Osteoblast (primary cell): ENCODE measurements around the gene NGFR. TPM values are rescaled to one million over a fixed set of nuclear protein-coding genes. Genes with fewer than 3 reads are reported as not detected.

Experiments used
- DNase-seq: peaks from one replicate; pipeline ENCODE4 v3.0.0; 2011; ENCODE audit warnings: low spot score, mixed read lengths; ENCODE audit not compliant: insufficient read length; ENCODE audit errors: missing footprints
- H2AFZ ChIP-seq: 2 replicates; pipeline ENCODE4 v1.6.0; 2011; ENCODE audit warnings: mild to moderate bottlenecking, low read length
- H3K27ac ChIP-seq: 2 replicates; pipeline ENCODE4 v1.5.1; 2011; ENCODE audit warnings: mild to moderate bottlenecking, low read depth, low read length, moderate library complexity
- H3K27me3 ChIP-seq: 2 replicates; pipeline ENCODE4 v1.6.0; 2012; ENCODE audit warnings: mild to moderate bottlenecking, control low read depth, inconsistent platforms, low read length, moderate library complexity; ENCODE audit not compliant: insufficient read depth
- H3K36me3 ChIP-seq: 2 replicates; pipeline ENCODE4 v1.5.1; 2011; ENCODE audit warnings: mild to moderate bottlenecking, low read length, control low read depth, moderate library complexity; ENCODE audit not compliant: insufficient read depth
- H3K4me1 ChIP-seq: 2 replicates; pipeline ENCODE4 v1.5.1; 2011; ENCODE audit warnings: mild to moderate bottlenecking, low read length, control low read depth, moderate library complexity; ENCODE audit not compliant: insufficient read depth
- H3K4me2 ChIP-seq: 2 replicates; pipeline ENCODE4 v1.6.0; 2011; ENCODE audit warnings: mild to moderate bottlenecking, low read length; ENCODE audit not compliant: insufficient read depth
- H3K4me3 ChIP-seq: fragments of 200-600 bp; sonication (generic); 3 replicates; pipeline ENCODE4 v1.5.1; 2012; ENCODE audit warnings: mild to moderate bottlenecking, low read length, inconsistent platforms; ENCODE audit not compliant: insufficient read depth
- H3K79me2 ChIP-seq: 2 replicates; pipeline ENCODE4 v1.6.0; 2012; ENCODE audit warnings: mild to moderate bottlenecking, low read length, control low read depth, inconsistent platforms; ENCODE audit not compliant: insufficient read depth
- H3K9me3 ChIP-seq: 2 replicates; pipeline ENCODE4 v1.5.1; 2011; ENCODE audit warnings: low read depth, low read length, control low read depth
- H4K20me1 ChIP-seq: 2 replicates; pipeline ENCODE4 v1.6.0; 2012; ENCODE audit warnings: mild to moderate bottlenecking, low read length, control low read depth; ENCODE audit not compliant: insufficient read depth
- total RNA-seq: library from RNA; depleted of rRNA; stranded (reverse); fragments of >200 nt; gene quantifications from 2 replicates; pipeline ENCODE4 v1.2.3, GENCODE V29; 2012
- TF ChIP-seq, protein P1 (sequence below): IDR thresholded peaks from 2 replicates; pipeline ENCODE4 v1.5.1; 2011; ENCODE audit warnings: mild to moderate bottlenecking, low read depth, low read length, moderate library complexity; ENCODE audit errors: extremely low read depth

NGFR gene
- total RNA-seq, 1 donor = under 0.01 TPM

DNA sequence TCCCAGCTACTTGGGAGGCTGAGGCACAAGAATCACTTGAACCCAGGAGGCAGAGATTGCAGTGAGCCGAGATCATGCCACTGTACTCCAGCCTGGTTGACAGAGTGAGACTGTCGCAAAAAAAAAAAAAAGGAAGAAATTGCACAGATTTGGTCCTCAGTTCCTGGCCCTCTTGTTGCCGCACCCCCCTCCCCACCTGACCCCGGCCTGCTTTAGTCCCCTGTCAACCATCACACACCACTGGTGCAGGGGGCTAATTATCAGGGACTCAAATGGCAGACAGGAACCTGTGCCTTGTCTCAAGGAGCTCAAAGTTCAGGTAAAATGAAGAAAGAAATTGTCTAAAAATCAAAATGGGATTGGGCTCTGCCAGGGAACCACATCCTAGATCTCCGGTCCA is 28.1 kb downstream of the NGFR start:
- H3K4me3 ChIP-seq = no peak overlapping the region
- TF ChIP-seq, protein P1, sequence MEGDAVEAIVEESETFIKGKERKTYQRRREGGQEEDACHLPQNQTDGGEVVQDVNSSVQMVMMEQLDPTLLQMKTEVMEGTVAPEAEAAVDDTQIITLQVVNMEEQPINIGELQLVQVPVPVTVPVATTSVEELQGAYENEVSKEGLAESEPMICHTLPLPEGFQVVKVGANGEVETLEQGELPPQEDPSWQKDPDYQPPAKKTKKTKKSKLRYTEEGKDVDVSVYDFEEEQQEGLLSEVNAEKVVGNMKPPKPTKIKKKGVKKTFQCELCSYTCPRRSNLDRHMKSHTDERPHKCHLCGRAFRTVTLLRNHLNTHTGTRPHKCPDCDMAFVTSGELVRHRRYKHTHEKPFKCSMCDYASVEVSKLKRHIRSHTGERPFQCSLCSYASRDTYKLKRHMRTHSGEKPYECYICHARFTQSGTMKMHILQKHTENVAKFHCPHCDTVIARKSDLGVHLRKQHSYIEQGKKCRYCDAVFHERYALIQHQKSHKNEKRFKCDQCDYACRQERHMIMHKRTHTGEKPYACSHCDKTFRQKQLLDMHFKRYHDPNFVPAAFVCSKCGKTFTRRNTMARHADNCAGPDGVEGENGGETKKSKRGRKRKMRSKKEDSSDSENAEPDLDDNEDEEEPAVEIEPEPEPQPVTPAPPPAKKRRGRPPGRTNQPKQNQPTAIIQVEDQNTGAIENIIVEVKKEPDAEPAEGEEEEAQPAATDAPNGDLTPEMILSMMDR = no peak

DNA sequence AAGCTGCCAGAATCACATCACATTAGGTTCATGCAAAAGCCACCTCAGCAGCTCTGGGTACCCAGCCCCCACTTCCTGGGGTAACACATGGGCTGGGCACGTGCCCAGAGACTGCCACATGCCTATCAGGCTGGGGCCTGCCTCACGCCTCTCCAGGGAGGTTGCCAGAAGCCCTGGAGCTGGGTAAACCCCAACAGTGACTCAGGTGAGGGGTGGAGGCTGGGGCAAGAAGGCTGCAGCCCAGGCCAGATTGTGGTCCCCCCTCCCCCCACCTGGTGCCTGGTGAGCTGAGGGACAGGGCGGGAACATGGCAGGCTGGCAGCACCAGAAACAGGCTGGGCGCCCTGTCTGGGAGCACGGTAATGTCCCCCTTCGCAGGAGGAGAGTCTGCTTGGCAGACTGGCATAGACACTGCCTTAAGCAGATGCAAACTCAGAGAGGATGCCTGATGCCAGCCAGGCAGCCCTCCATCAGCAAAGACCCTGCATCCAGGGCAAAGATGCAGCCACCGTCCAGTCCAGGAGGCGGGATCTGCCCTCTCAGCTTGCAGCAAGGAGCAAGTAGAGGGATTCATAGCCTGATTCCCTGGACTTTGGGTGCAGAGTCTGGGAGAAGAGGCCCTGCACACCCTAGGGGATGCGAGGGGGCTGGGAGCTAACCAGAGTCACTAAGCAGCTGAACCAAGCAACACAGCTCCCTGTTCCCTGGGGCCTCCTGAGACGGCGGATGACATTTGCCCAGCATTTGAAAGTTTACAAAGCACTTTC is 28.8 kb downstream of the NGFR start:
- Histone ChIP-seq H3K4me1 (peaks cover 2% of the 10 kb centered on the region), H3K4me3 (no peak overlapping the region), H3K79me2 (no peaks in the 10 kb centered on the region), H2AFZ (no peak overlapping the region), H3K27ac (no peak overlapping the region), H3K27me3 (peaks cover 34% of the 10 kb centered on the region), H3K36me3 (no peaks in the 10 kb centered on the region), H3K9me3 (no peaks in the 10 kb centered on the region), H3K4me2 (no peak overlapping the region), H4K20me1 (no peaks in the 10 kb centered on the region)
- TF ChIP-seq, protein P1 = no peak
- peak; percentile 80 for DNase-seq

More for the DNA sequence above, 28.1 kb downstream of the NGFR start:
- Histone ChIP-seq H3K79me2 (no peaks in the 10 kb centered on the region), H3K27ac (no peak overlapping the region), H3K27me3 (peaks cover 33% of the 10 kb centered on the region), H3K4me2 (no peak overlapping the region), H3K4me1 (peaks cover 2% of the 10 kb centered on the region), H2AFZ (no peak overlapping the region), H4K20me1 (no peaks in the 10 kb centered on the region), H3K36me3 (no peaks in the 10 kb centered on the region), H3K9me3 (no peaks in the 10 kb centered on the region)
- DNase-seq = peak; percentile 51

DNA sequence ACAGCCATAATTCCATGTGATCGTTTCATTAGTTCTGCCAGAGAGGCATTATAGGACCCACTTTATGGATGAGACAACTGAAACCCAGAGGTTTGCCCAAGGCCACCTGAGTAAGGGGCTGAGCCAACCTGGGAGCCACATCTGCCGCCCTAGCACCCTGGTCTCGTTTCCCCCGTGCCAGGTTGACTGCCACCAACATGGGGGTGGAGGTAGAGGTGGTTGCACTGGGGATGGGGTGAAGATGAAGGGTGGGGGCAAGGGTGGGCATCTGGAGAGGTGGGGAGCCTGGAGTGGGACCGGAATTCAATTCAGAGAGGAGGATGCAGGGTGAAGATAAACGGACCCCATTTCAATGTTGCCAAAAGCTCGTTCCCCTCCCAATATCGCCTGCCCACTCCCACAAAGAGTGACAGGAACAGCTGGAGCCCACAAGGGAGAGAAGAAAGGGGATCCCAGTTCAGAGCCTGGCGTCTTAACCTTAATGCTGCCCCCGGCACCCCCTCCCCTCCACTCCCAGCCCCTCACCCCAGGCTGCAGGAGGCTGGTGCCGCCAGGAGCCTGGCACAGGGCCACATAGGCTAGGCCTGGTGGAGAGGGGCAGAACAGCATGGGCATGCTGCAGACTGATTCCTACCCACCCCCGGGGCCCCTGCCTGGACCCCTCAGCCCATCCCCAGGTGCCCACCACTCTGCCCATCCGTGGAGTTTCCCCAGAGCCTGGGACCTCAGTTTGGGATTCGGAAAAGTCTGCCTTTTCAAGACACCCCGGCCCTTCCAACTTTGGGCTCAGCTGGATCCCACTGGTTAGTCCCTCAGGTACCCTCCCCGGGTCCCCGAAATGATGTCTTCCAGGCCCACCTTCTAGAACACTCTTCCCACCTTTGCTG is 29.6 kb downstream of the NGFR start:
- H3K4me1 ChIP-seq = peaks cover 2% of the 10 kb centered on the region
- H3K9me3 ChIP-seq = no peaks in the 10 kb centered on the region
- no peak overlapping the region for H3K4me3 ChIP-seq
- TF ChIP-seq, protein P1 = no peak
- H3K27ac ChIP-seq = no peak overlapping the region
- no peaks in the 10 kb centered on the region for H4K20me1 ChIP-seq
- H3K4me2 ChIP-seq = no peak overlapping the region
- no peak overlapping the region for H2AFZ ChIP-seq
- no peaks in the 10 kb centered on the region for H3K79me2 ChIP-seq
- peak; percentile 48 for DNase-seq
- H3K36me3 ChIP-seq = no peaks in the 10 kb centered on the region
- peaks cover 38% of the 10 kb centered on the region for H3K27me3 ChIP-seq
